ENCODE data around the gene ECT2. TPM values are rescaled to one million over a fixed set of nuclear protein-coding genes. Genes with fewer than 3 reads are reported as not detected.
"Not testable (repeated sequence)": the region's sequence is repeated elsewhere in the genome, so short reads cannot be mapped to it uniquely, and the experiment has no call there.

The ECT2 gene, protein sequence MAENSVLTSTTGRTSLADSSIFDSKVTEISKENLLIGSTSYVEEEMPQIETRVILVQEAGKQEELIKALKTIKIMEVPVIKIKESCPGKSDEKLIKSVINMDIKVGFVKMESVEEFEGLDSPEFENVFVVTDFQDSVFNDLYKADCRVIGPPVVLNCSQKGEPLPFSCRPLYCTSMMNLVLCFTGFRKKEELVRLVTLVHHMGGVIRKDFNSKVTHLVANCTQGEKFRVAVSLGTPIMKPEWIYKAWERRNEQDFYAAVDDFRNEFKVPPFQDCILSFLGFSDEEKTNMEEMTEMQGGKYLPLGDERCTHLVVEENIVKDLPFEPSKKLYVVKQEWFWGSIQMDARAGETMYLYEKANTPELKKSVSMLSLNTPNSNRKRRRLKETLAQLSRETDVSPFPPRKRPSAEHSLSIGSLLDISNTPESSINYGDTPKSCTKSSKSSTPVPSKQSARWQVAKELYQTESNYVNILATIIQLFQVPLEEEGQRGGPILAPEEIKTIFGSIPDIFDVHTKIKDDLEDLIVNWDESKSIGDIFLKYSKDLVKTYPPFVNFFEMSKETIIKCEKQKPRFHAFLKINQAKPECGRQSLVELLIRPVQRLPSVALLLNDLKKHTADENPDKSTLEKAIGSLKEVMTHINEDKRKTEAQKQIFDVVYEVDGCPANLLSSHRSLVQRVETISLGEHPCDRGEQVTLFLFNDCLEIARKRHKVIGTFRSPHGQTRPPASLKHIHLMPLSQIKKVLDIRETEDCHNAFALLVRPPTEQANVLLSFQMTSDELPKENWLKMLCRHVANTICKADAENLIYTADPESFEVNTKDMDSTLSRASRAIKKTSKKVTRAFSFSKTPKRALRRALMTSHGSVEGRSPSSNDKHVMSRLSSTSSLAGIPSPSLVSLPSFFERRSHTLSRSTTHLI
- 10 to 100 TPM in 5 of 8 experiments, 1 to 10 TPM in 3; 5.2 to 49.4 (median 13.9) TPM for total RNA-seq

DNA sequence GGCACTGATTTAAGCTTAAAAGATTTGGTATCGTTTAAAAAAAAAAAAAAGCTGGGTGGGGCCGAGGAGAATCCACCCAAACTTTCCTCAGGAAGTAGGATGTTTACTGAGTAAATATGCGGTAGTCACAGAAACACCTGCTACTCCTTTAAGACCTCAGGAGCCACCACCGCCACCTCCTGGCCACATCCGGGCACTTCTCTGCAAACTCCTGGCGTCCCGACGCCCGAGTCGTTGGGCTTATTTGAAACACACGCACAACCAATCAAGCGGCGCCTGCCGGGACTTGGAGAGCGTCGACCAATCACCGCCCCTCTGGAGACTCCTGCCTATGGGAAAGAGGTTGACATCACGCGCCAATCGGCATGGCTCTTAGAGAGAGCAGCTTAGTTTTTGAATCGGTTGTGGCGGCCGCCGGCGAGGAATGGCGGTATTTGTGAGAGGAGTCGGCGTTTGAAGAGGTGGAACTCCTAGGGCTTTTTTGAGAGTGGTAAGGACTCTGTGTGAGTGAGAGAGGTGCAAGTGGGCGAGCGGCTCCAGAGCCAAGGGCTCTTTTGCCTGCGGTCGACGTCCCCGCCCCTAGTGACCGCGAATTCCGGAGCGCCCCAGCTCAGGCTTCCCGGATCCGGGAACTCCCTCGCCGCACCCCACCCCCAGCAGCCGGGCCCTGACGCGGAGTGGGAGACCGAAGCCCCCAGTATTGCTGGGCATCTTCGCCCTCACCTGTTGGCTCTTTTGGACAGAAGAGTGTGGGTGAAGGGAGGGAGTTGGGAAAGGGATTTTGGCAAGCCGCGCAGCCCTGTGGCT lies at the start of gene ECT2:
Gene ECT2, plus strand, starts transcription at position 359 of the 807 bp plus-strand sequence. CDS start 3,805 bp downstream, outside the sequence.
- Histone ChIP-seq H3K4me3 (peak within 1 kb of the TSS; percentile 47 to 67 (median 54)), H3K27ac (peak within 1 kb of the TSS in 1 of 2 donors; percentile 1), H3K4me1 (replicated peaks in 1 of 2) (peaks cover 4 to 5% of the 10 kb centered on the region in 2 donors)
- in situ Hi-C loops (cut with MboI; ENCODE audit: low pct_unique_long_range_greater_than_20kb in 2 of 9, low sequenced_read_pairs in 9 of 9, unreplicated experiment in 9 of 9), result no loop called here
- WGBS, 10 experiments, result 0 to 2% (median 0%) methylated on average over 2 to 29 of the region's 49 CpGs; no CpG with 5 or more reads in 3 of the 10 experiments
- peak; percentile 85 to 100 (median 99) for ATAC-seq (replicated peaks in 6 of 8)

GRCh38 chr3:172700936-172701455 lies 49.5 kb upstream of the ECT2 start:
- Histone ChIP-seq H3K4me3 (no peak overlapping the region), H3K27ac (no peak overlapping the region), H3K4me1 (replicated peaks in 1 of 2) (no peaks in the 10 kb centered on the region)
- WGBS, 10 experiments, result 100% methylated on average over 1 of the region's 1 CpG; no CpG with 5 or more reads in 8 of the 10 experiments
- no peak for ATAC-seq (replicated peaks in 6 of 8)
- in situ Hi-C loops (cut with MboI; ENCODE audit: low pct_unique_long_range_greater_than_20kb in 2 of 9, low sequenced_read_pairs in 9 of 9, unreplicated experiment in 9 of 9), result no loop called here

DNA sequence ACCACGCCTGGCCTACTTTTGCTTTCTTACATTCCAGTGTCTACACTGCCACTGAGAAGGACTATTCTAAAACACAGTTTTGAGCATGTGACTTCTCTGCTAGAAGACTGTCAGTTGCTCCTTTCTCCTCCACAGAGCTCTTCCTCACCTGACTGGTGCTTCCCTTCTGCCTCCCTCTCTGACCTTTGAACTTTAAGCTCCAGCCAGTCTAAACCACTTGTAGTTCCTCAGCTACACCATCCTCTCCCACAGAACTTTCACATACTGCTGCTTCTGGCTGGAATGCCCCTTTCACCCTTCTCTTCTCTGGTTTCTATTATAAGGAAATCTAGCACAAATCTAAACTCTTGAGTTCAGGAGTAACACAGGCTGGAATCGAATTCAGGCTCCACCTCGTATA lies 48.8 kb upstream of the ECT2 start:
- H3K4me3 ChIP-seq, result no peak overlapping the region
- WGBS, 10 experiments, result 83 to 100% (median 100%) methylated on average over 2 to 3 of the region's 3 CpGs; no CpG with 5 or more reads in 3 of the 10 experiments
- in situ Hi-C loops (cut with MboI; ENCODE audit: low pct_unique_long_range_greater_than_20kb in 2 of 9, low sequenced_read_pairs in 9 of 9, unreplicated experiment in 9 of 9), result no loop called here

DNA sequence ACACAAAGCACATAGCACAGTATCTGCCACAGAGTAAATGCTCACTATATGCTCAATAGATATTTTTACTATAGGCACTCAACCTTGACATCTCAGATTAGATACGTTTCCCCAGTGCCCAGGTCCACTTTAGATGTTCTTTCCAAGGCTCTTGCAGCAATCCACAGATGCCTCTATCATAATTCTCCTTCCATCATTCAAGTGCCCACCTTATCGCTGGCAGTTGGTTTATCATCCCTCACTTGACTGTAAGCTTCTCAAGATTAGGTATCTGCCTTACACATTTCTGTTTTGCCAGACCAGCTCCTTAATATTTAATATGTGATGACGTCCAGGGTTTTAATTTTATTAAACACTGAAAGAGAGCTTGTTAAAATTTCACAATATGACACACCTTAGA lies 48.3 kb upstream of the ECT2 start:
- WGBS, 10 experiments, result 67 to 100% (median 80%) methylated on average over 1 to 3 of the region's 3 CpGs; no CpG with 5 or more reads in 3 of the 10 experiments
- ATAC-seq (replicated peaks in 6 of 8), result no peak
- in situ Hi-C loops (cut with MboI; ENCODE audit: low pct_unique_long_range_greater_than_20kb in 2 of 9, low sequenced_read_pairs in 9 of 9, unreplicated experiment in 9 of 9), result no loop called here
- H3K27ac ChIP-seq, result no peak overlapping the region
- no peaks in the 10 kb centered on the region for H3K4me1 ChIP-seq (replicated peaks in 1 of 2)
- no peak overlapping the region for H3K4me3 ChIP-seq

More for the DNA sequence above, 48.8 kb upstream of the ECT2 start:
- no peak overlapping the region for H3K27ac ChIP-seq
- H3K4me1 ChIP-seq (replicated peaks in 1 of 2), result no peaks in the 10 kb centered on the region
- no peak for ATAC-seq (replicated peaks in 6 of 8)

DNA sequence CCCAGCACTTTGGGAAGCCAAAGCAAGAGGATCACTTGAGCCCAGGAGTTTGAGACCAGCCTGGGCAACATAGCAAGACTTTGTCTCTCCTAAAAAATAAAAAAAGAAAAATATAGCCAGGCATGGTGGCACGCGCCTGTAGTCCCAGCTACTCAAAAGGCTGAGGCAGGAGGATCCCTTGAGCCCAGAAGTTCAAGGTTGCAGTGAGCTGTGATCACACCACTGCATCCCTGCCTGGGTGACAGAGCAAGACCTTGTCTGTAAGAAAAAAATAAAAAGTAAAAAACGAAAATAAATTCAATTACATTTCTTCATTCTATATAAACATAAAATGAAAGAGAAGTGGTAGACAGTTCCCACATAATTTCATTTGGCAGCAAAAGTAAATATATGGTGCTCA lies 47.8 kb upstream of the ECT2 start:
- ATAC-seq (replicated peaks in 6 of 8); in situ Hi-C loops (cut with MboI; ENCODE audit: low pct_unique_long_range_greater_than_20kb in 2 of 9, low sequenced_read_pairs in 9 of 9, unreplicated experiment in 9 of 9); H3K4me1 ChIP-seq (replicated peaks in 1 of 2); H3K4me3 ChIP-seq; H3K27ac ChIP-seq: not testable (repeated sequence)
- WGBS, 10 experiments, result 33 to 98% (median 76%) methylated on average over 1 to 3 of the region's 3 CpGs

- no peak for ATAC-seq (replicated peaks in 6 of 8)
- H3K27ac ChIP-seq, result no peak overlapping the region
- 0 to 71% (median 48%) methylated on average over 1 of the region's 1 CpG; no CpG with 5 or more reads in 2 of the 10 experiments for WGBS, 10 experiments
- in situ Hi-C loops (cut with MboI; ENCODE audit: low pct_unique_long_range_greater_than_20kb in 2 of 9, low sequenced_read_pairs in 9 of 9, unreplicated experiment in 9 of 9), result no loop called here
- no peaks in the 10 kb centered on the region for H3K4me1 ChIP-seq (replicated peaks in 1 of 2)
- H3K4me3 ChIP-seq, result no peak overlapping the region
These were observed 46.5 kb upstream of the ECT2 start for GRCh38 chr3:172704001-172704400.

- in situ Hi-C loops (cut with MboI; ENCODE audit: low pct_unique_long_range_greater_than_20kb in 2 of 9, low sequenced_read_pairs in 9 of 9, unreplicated experiment in 9 of 9), result no loop called here
- WGBS, 10 experiments, result 40 to 100% (median 100%) methylated on average over 1 to 3 of the region's 4 CpGs; no CpG with 5 or more reads in 3 of the 10 experiments
- no peak for ATAC-seq (replicated peaks in 6 of 8)
These were observed 45.4 kb upstream of the ECT2 start for GRCh38 chr3:172705170-172705569.

DNA sequence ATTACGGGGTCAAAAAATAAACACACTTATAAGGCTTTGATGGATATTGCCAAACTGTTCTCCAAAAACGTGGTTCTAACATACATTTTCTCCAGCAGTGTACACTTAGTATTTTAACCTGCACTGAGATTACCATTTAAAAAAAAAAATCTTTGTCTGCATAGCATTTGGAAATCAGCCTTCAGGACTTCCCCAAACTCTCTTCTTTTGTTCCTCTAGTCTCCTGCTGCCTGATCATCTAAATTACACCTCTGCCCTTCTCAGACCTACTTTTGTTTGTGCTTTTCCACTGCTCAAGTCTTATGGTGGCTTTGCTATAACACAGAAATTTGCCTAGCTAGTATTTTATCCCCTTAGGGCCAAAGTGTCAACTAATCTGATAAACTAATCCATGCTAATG lies 43.5 kb upstream of the ECT2 start:
- Histone ChIP-seq H3K27ac (no peak overlapping the region), H3K4me3 (no peak overlapping the region), H3K4me1 (replicated peaks in 1 of 2) (peaks cover 0 to 3% of the 10 kb centered on the region in 2 donors)
- 57 to 100% (median 88%) methylated on average over 1 to 2 of the region's 2 CpGs for WGBS, 10 experiments
- in situ Hi-C loops (cut with MboI; ENCODE audit: low pct_unique_long_range_greater_than_20kb in 2 of 9, low sequenced_read_pairs in 9 of 9, unreplicated experiment in 9 of 9), result no loop called here
- no peak for ATAC-seq (replicated peaks in 6 of 8)

More at GRCh38 chr3:172705170-172705569, 45.4 kb upstream of the ECT2 start:
- no peak overlapping the region for H3K27ac ChIP-seq
- no peak overlapping the region for H3K4me3 ChIP-seq
- H3K4me1 ChIP-seq (replicated peaks in 1 of 2), result no peaks in the 10 kb centered on the region

DNA sequence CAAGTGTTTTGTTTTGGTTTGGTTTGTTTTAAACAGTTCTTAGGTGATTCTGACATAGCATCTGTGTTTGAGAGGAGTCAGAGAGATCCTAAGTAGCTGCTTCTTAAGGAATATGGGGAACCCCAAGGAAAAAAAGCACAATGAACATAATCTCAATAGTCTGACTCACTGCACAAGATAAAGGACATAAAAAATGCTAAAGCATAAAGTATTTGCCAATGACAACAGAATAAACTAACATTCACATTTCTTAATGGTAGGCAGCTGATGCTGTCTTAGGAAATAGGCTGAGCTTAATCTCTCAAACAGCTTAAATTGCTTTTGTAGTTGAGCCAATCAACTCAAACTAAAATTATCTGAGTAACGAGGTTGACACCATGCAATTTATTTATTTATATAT lies 42.6 kb upstream of the ECT2 start:
- H3K4me3 ChIP-seq, result no peak overlapping the region
- peaks cover 0 to 3% of the 10 kb centered on the region in 2 donors for H3K4me1 ChIP-seq (replicated peaks in 1 of 2)
- 83 to 100% (median 94%) methylated on average over 1 of the region's 1 CpG; no CpG with 5 or more reads in 4 of the 10 experiments for WGBS, 10 experiments
- in situ Hi-C loops (cut with MboI; ENCODE audit: low pct_unique_long_range_greater_than_20kb in 2 of 9, low sequenced_read_pairs in 9 of 9, unreplicated experiment in 9 of 9), result no loop called here
- H3K27ac ChIP-seq, result no peak overlapping the region
- no peak for ATAC-seq (replicated peaks in 6 of 8)

DNA sequence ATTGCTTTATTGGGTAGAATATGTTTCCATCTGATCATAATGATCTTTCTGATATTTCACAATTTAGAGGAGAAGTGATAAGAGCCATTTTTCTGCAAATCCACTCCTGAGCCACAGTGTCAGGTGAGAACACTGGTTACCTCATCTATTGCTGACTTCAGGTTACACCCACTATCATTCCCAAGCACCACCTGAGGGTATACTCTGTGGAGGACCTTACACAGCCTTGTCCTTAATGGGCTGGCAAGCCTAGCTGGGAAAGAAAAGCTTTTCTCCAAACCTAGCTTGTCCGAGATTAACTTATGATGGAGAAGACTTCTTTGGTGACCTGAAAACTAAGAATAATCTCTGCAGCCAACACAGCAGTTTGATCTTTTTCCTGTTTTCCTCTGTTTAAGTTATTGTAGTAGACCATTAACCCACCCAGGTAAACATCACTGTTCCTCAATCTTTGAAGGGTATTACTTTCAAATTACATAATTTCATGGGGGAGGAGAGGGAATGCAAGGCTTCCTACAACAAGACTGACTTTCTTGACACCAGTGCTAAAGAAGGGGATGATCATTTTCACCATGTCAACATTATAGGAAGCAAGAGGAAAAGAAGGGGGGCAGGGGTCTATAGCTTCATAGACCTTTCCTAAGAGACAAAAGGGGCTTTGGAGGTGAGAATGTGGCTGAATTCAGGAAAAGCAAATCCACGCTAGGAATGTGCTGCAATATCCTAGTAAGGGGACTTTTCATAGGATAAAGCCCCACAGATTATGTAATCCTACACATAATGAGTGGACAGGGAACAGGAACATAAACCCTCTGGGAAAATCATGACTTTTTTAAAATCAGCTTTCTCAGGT lies 41.4 kb upstream of the ECT2 start:
- H3K27ac ChIP-seq, result no peak overlapping the region
- peak overlapping the region in 2 of 5 donors; percentile 55 to 75 for H3K4me3 ChIP-seq
- no peak for ATAC-seq (replicated peaks in 6 of 8)
- in situ Hi-C loops (cut with MboI; ENCODE audit: low pct_unique_long_range_greater_than_20kb in 2 of 9, low sequenced_read_pairs in 9 of 9, unreplicated experiment in 9 of 9), result no loop called here
- 75 to 100% (median 97%) methylated on average over 1 to 2 of the region's 2 CpGs for WGBS, 10 experiments
- peaks cover 0 to 3% of the 10 kb centered on the region in 2 donors for H3K4me1 ChIP-seq (replicated peaks in 1 of 2)

- WGBS, 10 experiments, result 0 to 30% (median 4%) methylated on average over 2 to 14 of the region's 17 CpGs; no CpG with 5 or more reads in 1 of the 10 experiments
- Histone ChIP-seq H3K4me1 (replicated peaks in 1 of 2) (peaks cover 0 to 3% of the 10 kb centered on the region in 2 donors), H3K27ac (no peak overlapping the region), H3K4me3 (peak overlapping the region; percentile 52 to 75 (median 55))
- peak; percentile 11 to 36 (median 24) for ATAC-seq (replicated peaks in 6 of 8)
- in situ Hi-C loops (cut with MboI; ENCODE audit: low pct_unique_long_range_greater_than_20kb in 2 of 9, low sequenced_read_pairs in 9 of 9, unreplicated experiment in 9 of 9), result no loop called here
These were observed 40.5 kb upstream of the ECT2 start for GRCh38 chr3:172709774-172710663.
